Activated CD4-positive, alpha-beta T cell treated with anti-CD3 and anti-CD28 coated beads, Interleukin-2, Interleukin-4, amounts not matched to agents 100 ng/mL and 50 ng/mL, durations not matched to agents 16 hours and 8 hours (primary cell): ENCODE results near the gene WDR4.
"Not testable (repeated sequence)": the region's sequence is repeated elsewhere in the genome, so short reads cannot be mapped to it uniquely, and the experiment has no call there.

Experiments used
- DNase-seq: peaks from one replicate; pipeline ENCODE4 v3.0.0-alpha.2; 2020; ENCODE audit warnings: low spot score

WDR4 gene

GRCh38 chr21:42878678-42878992 is 704 bp downstream of the WDR4 start:
- no peak for DNase-seq

GRCh38 chr21:42875811-42876210 is 3.5 kb downstream of the WDR4 start:
- not testable (repeated sequence) for DNase-seq

- DNase-seq, result no peak
These were observed 6.2 kb downstream of the WDR4 start for GRCh38 chr21:42873096-42873495.

GRCh38 chr21:42868196-42868595 is 11.1 kb downstream of the WDR4 start:
- DNase-seq, result no peak

- DNase-seq, result no peak
These were observed 13.6 kb downstream of the WDR4 start for GRCh38 chr21:42865776-42866160.

- DNase-seq, result no peak
These were observed 14.2 kb downstream of the WDR4 start for GRCh38 chr21:42864815-42865775.

- DNase-seq, result no peak
These were observed 15.1 kb downstream of the WDR4 start for GRCh38 chr21:42864286-42864685.

- no peak for DNase-seq
These were observed 15.9 kb downstream of the WDR4 start for GRCh38 chr21:42863504-42863870.

- no peak for DNase-seq
These were observed 16.4 kb downstream of the WDR4 start for GRCh38 chr21:42862774-42863503.

- no peak for DNase-seq
These were observed 17.4 kb downstream of the WDR4 start for GRCh38 chr21:42861848-42862400.

GRCh38 chr21:42861311-42861847 is 18.0 kb downstream of the WDR4 start:
- DNase-seq, result no peak

GRCh38 chr21:42860345-42860744 is 19.0 kb downstream of the WDR4 start:
- DNase-seq, result no peak

GRCh38 chr21:42859891-42860230 is 19.5 kb downstream of the WDR4 start:
- DNase-seq, result no peak

- no peak for DNase-seq
These were observed 20.1 kb downstream of the WDR4 start for GRCh38 chr21:42858957-42859890.

- DNase-seq, result no peak
These were observed 21.0 kb downstream of the WDR4 start for GRCh38 chr21:42858185-42858847.

GRCh38 chr21:42857216-42857615 is 22.1 kb downstream of the WDR4 start:
- no peak for DNase-seq

GRCh38 chr21:42855937-42856335 is 23.4 kb downstream of the WDR4 start:
- DNase-seq, result no peak

- DNase-seq, result no peak
These were observed 24.0 kb downstream of the WDR4 start for GRCh38 chr21:42855171-42855936.

GRCh38 chr21:42854246-42855010 is 24.9 kb downstream of the WDR4 start:
- no peak for DNase-seq

- DNase-seq, result no peak
These were observed 25.7 kb downstream of the WDR4 start for GRCh38 chr21:42853621-42854020.
